ENCODE measurements around the gene EBP.
"Not testable (repeated sequence)": the region's sequence is repeated elsewhere in the genome, so short reads cannot be mapped to it uniquely, and the experiment has no call there.

The EBP gene

GRCh38 chrX:48523682-48524081 is 2.1 kb downstream of the EBP start:
- no peak for DNase-seq (ENCODE audit: low read depth in 2 of 2)

GRCh38 chrX:48525853-48526252 is 4.2 kb downstream of the EBP start:
- DNase-seq (ENCODE audit: low read depth in 2 of 2), result not testable (repeated sequence)

- DNase-seq (ENCODE audit: low read depth in 2 of 2), result no peak
Measured at GRCh38 chrX:48530736-48531135, 9.1 kb downstream of the EBP start.

DNA sequence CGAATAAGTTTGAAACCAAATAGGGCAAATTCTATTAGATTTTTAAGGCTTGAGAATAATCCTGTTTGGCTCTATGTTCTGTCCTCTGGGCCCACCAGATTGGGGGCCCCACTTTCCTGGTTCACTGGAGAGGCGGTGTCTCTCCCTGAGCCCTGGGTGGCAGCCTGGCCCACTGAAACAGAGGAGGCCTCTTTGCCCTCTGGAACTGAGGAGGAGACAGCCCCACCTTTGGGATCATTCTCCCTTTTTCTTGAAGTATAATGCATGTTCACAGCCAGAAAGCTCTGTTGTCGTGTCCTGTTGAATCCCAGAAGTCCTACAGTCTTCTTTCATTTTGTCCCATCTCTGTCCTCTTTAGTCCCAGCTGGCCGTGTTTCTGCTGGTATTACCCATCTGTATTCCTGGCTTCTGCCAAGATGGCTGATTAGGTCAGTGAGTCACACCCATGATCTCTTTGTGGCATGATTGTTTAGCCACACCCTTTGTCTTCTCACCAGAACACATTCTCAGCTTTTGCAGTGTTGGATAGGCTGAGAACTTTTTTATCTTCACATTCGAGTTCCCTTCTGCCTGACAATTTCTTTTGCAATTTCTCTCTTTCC is 9.9 kb downstream of the EBP start:
- no peak for DNase-seq (ENCODE audit: low read depth in 2 of 2)

DNA sequence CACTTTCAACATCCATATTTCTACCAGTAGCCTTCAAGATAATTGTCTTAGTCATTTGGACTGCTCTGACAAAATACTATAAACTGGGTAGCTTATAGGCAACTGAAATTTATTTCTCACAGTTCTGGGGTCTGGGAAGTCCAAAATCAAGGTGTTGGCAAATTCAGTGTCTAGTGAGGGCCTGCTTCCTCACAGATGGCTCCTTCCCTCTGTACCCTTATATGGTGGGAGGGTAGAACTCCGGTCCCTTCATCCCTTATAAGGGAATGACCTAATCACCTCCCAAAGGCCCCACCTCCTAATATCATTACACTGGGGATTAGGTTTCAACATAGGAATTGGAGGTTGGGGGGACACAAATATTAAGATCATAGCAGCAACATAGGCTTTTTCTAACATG is 10.6 kb downstream of the EBP start:
- DNase-seq (ENCODE audit: low read depth in 2 of 2), result no peak

GRCh38 chrX:48533165-48533564 is 11.6 kb downstream of the EBP start:
- DNase-seq (ENCODE audit: low read depth in 2 of 2), result no peak

DNA sequence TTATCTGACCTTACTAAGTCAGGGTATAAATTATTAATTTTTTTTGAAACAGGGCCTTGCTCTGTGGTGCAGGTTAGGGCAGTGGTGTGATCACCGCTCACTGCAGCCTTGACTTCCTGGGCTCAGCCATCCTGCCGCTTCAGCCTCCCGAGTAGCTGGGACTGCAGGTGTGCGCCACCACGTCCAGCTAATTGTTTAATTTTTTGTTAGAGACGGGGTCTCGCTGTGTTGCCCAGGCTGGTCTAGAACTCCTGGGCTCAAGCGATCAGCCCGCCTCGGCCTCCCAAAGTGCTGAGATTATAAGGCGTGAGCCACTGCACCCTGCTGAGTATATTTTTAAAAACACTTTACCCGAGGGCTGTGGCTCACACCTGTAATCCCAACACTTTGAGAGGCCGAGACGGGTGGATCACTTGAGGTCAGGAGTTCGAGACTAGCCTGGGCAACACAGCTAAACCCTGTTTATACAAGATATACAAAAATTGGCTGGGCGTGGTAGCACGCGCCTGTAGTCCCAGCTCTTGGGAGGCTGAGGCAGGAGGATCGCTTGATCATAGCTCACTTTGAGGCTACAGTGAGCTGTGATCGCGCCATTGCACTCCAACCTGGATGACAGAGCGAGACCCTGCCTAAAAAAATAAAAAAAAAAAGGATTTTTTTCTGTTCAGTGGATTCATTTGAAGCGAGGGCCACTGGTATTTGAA is 17.2 kb downstream of the EBP start:
- DNase-seq (ENCODE audit: low read depth in 2 of 2), result no peak

DNA sequence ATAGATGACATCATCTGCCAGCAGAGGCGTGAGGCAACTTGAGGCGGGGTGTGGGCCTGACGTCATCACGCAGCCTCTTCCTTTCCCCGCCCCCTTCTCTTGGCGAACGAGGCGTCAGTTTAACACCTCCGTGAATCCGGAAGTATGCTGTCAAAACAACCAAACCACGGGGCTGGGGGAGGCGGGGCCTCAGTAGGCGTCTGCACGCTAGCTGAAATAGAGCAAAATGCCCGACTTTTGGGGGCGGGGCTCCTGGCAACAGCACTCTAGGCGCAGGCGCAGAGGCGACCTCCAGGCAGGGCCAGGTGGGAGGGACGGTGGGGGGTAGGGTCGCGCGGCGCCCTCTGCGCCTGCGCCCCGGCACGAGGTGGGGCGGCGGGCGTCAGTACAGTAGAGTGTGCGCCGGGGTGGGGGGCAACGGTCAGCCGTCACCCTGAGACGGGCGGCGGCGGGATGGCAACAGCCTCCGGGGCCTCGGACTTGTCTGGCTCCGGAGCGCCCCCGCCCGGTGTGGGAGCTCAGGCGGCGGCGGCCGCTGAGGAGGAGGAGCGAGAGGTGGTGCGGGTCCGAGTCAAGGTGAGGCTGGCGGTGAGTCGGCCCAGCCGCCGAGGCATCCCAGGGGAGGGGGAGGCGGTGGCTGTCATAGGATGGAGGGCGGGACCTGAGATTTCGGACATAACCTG is 17.9 kb downstream of the EBP start, which contains the start of gene TBC1D25:
Gene TBC1D25, plus strand, starts transcription at position 370 of the 683 bp plus-strand sequence. Its CDS starts 84 bp downstream, at position 454.
- DNase-seq (ENCODE audit: low read depth in 2 of 2), result peak; percentile 92

- peak; percentile 37 to 44 for DNase-seq (ENCODE audit: low read depth in 2 of 2)
Measured at GRCh38 chrX:48540028-48540375, 18.4 kb downstream of the EBP start.

DNA sequence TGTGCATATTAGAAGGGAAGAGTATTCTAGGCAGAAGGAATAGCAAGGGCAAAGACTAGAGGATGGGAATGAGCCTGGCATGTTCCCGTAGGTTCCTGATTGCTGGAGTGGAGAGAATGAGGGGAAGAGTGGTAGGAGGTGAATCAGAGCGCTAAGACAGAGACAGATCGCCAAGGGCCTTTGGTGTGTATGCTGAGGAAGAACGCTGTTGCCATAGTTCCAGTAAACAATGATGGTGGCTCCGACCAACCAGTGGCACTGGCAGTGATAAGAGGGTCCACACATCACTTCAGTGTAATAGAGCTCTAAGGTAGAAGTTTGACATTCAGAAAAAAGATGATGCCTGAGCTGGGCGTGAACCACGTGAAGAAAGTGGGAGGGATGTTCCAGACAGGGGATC is 18.9 kb downstream of the EBP start:
- DNase-seq (ENCODE audit: low read depth in 2 of 2), result no peak

GRCh38 chrX:48541140-48541814 is 19.7 kb downstream of the EBP start:
- no peak for DNase-seq (ENCODE audit: low read depth in 2 of 2)

- DNase-seq (ENCODE audit: low read depth in 2 of 2), result no peak
Measured at GRCh38 chrX:48548871-48549270, 27.3 kb downstream of the EBP start.

- DNase-seq (ENCODE audit: low read depth in 2 of 2), result not testable (repeated sequence)
Measured at GRCh38 chrX:48555731-48556325, 34.2 kb downstream of the EBP start.

DNA sequence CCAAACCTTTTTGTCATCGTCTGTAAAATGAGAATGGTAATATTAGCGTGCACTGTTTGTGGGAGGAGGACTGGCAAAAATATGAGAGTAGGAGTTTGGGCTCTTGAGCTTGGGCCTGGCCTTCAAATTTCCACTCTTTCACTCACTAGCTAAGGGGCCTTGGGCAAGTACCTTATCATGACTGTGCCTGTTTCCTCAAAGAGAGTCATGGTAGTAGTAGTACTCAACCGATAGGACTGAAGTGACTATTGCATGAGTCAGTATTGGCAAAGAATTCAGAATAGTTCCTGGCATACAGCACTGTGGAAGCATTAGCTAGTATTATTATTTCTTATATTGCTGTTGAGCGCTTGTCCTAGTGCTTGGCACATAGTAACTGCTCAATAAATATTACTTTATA is 36.7 kb downstream of the EBP start:
- no peak for DNase-seq (ENCODE audit: low read depth in 2 of 2)

DNA sequence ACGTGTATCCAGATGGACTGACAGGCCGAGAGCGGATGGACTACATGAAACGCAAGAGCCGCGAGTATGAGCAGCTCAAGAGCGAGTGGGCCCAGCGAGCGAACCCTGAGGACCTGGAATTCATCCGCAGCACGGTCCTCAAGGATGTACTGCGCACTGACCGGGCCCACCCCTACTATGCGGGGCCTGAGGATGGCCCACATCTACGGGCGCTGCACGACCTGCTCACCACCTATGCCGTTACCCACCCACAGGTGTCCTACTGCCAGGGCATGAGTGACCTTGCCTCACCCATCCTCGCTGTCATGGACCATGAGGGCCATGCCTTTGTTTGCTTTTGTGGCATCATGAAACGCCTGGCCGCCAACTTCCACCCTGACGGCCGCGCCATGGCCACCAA is 38.0 kb downstream of the EBP start:
- no peak for DNase-seq (ENCODE audit: low read depth in 2 of 2)

DNA sequence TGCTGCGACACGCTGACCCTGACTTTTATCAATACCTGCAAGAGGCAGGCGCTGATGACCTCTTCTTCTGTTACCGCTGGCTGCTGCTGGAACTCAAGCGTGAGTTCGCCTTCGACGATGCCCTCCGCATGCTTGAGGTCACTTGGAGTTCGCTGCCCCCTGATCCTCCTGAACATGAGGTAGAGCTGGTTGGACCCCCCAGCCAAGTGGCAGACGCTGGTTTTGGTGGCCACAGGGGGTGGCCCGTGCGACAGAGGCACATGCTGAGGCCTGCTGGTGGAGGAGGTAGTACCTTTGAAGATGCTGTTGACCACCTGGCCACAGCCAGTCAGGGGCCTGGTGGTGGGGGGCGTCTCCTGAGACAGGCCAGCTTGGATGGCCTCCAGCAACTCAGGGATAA is 38.4 kb downstream of the EBP start:
- no peak for DNase-seq (ENCODE audit: low read depth in 2 of 2)

DNA sequence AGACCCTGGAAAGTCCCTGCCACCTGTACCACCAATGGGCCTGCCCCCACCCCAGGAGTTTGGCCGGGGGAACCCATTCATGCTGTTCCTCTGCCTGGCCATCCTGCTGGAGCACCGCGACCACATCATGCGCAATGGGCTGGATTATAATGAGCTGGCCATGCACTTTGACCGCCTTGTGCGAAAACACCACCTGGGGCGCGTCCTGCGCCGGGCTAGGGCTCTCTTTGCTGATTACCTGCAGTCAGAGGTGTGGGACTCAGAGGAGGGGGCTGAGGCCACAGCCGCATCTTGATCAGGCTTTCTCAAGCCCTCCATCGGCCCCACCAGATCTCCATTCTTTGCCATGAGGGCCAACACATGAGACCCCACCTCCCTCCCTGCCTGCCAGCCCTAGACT is 39.1 kb downstream of the EBP start:
- no peak for DNase-seq (ENCODE audit: low read depth in 2 of 2)

DNA sequence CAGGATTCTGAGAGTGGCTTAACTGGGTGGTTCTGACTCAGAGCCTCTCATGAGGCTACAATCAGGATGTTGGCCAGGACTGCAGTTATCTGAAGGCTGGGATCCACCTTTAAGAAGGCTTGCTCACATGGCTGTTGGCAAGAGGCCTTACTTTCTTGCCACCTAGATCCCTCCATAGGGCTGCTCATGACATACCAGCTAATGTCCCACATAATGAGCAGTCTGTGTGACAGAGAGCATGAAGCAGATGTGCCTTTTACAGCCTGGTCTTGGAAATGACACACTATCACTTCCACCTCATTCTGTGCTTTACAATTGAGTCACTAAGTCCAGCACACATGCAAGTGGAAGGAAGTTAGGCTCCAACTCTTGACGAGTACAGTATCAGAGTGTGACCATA is 48.4 kb downstream of the EBP start:
- DNase-seq (ENCODE audit: low read depth in 2 of 2), result no peak

DNA sequence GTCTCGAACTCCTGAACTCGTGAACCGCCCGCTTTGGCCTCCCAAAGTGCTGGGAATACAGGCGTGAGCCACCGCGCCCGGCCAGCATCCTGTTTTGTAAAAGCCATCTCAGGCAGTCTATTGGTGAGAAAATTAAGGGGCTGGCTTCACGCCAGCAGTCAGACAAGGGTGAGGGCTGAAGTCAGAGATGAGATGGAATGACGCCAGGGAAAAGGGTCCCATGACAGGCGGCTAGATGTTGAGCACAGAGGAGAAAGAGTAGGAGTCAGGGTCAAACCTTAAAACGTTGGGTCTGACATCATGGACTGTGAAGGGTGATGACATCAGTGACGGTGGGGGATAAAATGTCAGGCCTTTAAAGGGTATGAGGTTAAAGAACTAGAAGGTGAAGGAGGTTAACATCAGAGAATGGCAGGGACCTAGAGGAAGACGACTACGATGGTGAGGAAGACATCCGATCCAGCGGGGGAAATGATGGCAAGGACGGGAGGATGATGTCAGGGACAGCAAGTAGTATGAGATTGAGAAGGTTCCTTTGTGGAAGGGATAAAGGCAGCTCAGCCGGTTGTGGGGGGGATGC is 52.2 kb downstream of the EBP start:
- DNase-seq (ENCODE audit: low read depth in 2 of 2), result no peak

DNA sequence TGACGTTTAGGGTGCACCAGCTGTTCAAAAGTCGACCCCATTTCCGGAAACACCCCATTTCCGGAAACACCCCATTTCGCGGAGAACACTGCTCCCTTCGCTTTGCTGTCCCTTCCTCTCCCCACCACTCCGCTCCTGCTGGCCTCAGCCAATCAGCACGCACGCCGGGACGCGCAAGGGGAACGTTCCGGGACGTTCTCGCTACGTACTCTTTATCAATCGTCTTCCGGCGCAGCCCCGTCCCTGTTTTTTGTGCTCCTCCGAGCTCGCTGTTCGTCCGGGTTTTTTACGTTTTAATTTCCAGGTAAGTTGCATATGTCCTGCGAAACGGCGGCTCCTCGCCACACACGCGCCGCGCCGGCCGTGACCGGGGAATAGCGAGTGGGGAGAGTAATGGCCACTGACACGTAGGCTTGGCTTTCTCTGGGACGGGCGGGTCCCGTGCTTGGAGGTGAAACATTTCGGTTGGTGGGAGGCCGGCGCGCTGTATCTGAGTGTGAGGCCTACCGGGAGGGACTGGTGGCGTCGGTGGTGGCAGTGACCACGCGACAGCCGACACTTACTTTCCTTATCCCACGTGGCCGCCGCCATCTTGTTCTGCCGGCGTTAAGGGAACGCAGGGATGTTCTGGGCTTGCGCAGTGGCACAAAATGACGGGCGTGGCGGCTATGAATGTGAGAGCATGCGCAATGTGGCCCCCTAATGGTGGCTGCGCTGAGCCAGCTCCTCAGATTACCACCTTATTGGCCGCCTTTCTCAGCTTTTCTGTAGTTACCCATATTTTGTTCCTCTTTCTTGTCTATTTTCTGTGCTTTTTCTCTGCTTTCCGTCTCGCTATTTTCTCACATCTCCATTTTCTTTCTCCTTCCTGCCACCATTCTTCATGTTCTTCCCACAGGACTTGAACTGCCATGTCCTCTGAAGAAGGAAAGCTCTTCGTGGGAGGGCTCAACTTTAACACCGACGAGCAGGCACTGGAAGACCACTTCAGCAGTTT is 53.0 kb downstream of the EBP start, which contains the start of gene RBM3:
Gene RBM3, plus strand, starts transcription at position 215 of the 997 bp plus-strand sequence. Its CDS starts 697 bp downstream, at position 912.
- DNase-seq (ENCODE audit: low read depth in 2 of 2), result peak; percentile 78 to 84
